K562 (cell line): ENCODE measurements around the gene IGSF3. TPM values are rescaled to one million over a fixed set of nuclear protein-coding genes. Genes with fewer than 3 reads are reported as not detected.

Experiments
- HNRNPUL1 ChIP-seq: fragments of 200-400 bp; formaldehyde crosslinking; IDR thresholded peaks from 2 replicates; pipeline ENCODE4 v1.6.1; 2017; ENCODE audit warnings: low read length
- KDM1A ChIP-seq, 2 experiments: fragments of 450-650 bp; IDR thresholded peaks; 2 replicates each; pipeline ENCODE4 v1.6.1; 2016; ENCODE audit warnings: mild to moderate bottlenecking in 2 of 2
- NUFIP1 ChIP-seq: fragments of 450-650 bp; IDR thresholded peaks from 2 replicates; pipeline ENCODE4 v1.6.1; 2018; ENCODE audit not compliant: partially characterized antibody
- POLR3A ChIP-seq: IDR thresholded peaks from 2 replicates; pipeline ENCODE4 v1.6.1; 2011; ENCODE audit warnings: borderline replicate concordance, mild to moderate bottlenecking, moderate library complexity; ENCODE audit not compliant: insufficient read length, insufficient read depth; ENCODE audit errors: extremely low read depth
- POU5F1 ChIP-seq: fragments of 150-350 bp; IDR thresholded peaks from 2 replicates; pipeline ENCODE4 v1.6.1; 2014; ENCODE audit warnings: borderline replicate concordance, low read length, low read depth, mild to moderate bottlenecking; ENCODE audit not compliant: partially characterized antibody
- SAFB ChIP-seq: fragments of 200-400 bp; formaldehyde crosslinking; IDR thresholded peaks from 2 replicates; pipeline ENCODE4 v1.6.1; 2017; ENCODE audit warnings: low read depth, low read length, borderline replicate concordance
- ZC3H8 ChIP-seq: fragments of 450-650 bp; IDR thresholded peaks from 2 replicates; pipeline ENCODE4 v1.6.1; 2017
- ZNF318 ChIP-seq, 2 experiments: fragments of 450-650 bp; IDR thresholded peaks; 2 replicates each; pipeline ENCODE4 v1.6.1; 2016; ENCODE audit warnings: mild to moderate bottlenecking in 2 of 2, borderline replicate concordance in 1 of 2, low read depth in 1 of 2, moderate library complexity in 1 of 2
- polyA plus RNA-seq, 8 experiments: library from polyadenylated mRNA; depleted of rRNA in 4 of 8; stranded (reverse) in 5 of 8; unstranded in 3 of 8; fragments of >200 nt; fragmentation: Nextera tagmentation in 2 of 8; fragmentation: Illumina TruSeq in 1 of 8; extraction: Ambion mirVana in 2 of 8; extraction: Trizol in 1 of 8; gene quantifications; 2 replicates each; pipeline versions ENCODE4 v1.2.1 to v1.2.3, GENCODE V29; 2011 to 2014; ENCODE audit warnings: inconsistent platforms in 1 of 8, missing spikeins in 1 of 8
- total RNA-seq, 7 experiments: library from RNA; depleted of rRNA in 6 of 7; stranded (reverse); fragments of >200 nt in 6 of 7; fragmentation: Illumina TruSeq in 2 of 7; extraction: Trizol in 2 of 7; gene quantifications; 2 replicates each; pipeline versions ENCODE4 v1.2.1 to v1.2.3, GENCODE V29; 2011 to 2021; ENCODE audit warnings: low replicate concordance in 1 of 7
- TF ChIP-seq, protein P1 (sequence below): fragments of 450-650 bp; IDR thresholded peaks from 2 replicates; pipeline ENCODE4 v1.6.1; 2016; ENCODE audit warnings: low read depth
- TF ChIP-seq, protein P2 (sequence below): fragments of 450-650 bp; IDR thresholded peaks from 2 replicates; pipeline ENCODE4 v1.7.0; 2016; ENCODE audit warnings: borderline replicate concordance

IGSF3 gene
- total and polyA plus RNA-seq, 9 of the 15 experiments (the other 6 are each of a cell fraction or from before 2014, with no cell fraction given): 1.1 to 15.0 (median 8.3) TPM

DNA sequence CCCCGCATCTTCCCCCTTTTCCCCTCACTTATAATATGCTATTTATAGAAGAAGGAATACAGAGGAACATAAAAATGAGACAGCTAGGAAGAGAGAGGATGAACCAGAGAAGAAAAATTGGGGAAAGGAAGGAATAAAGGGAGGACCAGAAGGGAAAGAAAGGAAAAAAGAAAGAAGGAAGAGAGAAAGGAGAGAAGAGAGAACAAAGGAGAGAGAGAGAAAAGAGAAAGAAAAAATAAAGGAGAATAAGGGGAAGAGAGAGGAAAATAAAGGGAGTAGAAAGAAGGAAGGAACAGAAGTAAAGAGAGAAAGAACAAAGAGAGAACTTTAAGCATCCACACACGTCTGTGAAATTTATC lies 11.2 kb upstream of the IGSF3 start (continued):
- TF ChIP-seq, protein P1, sequence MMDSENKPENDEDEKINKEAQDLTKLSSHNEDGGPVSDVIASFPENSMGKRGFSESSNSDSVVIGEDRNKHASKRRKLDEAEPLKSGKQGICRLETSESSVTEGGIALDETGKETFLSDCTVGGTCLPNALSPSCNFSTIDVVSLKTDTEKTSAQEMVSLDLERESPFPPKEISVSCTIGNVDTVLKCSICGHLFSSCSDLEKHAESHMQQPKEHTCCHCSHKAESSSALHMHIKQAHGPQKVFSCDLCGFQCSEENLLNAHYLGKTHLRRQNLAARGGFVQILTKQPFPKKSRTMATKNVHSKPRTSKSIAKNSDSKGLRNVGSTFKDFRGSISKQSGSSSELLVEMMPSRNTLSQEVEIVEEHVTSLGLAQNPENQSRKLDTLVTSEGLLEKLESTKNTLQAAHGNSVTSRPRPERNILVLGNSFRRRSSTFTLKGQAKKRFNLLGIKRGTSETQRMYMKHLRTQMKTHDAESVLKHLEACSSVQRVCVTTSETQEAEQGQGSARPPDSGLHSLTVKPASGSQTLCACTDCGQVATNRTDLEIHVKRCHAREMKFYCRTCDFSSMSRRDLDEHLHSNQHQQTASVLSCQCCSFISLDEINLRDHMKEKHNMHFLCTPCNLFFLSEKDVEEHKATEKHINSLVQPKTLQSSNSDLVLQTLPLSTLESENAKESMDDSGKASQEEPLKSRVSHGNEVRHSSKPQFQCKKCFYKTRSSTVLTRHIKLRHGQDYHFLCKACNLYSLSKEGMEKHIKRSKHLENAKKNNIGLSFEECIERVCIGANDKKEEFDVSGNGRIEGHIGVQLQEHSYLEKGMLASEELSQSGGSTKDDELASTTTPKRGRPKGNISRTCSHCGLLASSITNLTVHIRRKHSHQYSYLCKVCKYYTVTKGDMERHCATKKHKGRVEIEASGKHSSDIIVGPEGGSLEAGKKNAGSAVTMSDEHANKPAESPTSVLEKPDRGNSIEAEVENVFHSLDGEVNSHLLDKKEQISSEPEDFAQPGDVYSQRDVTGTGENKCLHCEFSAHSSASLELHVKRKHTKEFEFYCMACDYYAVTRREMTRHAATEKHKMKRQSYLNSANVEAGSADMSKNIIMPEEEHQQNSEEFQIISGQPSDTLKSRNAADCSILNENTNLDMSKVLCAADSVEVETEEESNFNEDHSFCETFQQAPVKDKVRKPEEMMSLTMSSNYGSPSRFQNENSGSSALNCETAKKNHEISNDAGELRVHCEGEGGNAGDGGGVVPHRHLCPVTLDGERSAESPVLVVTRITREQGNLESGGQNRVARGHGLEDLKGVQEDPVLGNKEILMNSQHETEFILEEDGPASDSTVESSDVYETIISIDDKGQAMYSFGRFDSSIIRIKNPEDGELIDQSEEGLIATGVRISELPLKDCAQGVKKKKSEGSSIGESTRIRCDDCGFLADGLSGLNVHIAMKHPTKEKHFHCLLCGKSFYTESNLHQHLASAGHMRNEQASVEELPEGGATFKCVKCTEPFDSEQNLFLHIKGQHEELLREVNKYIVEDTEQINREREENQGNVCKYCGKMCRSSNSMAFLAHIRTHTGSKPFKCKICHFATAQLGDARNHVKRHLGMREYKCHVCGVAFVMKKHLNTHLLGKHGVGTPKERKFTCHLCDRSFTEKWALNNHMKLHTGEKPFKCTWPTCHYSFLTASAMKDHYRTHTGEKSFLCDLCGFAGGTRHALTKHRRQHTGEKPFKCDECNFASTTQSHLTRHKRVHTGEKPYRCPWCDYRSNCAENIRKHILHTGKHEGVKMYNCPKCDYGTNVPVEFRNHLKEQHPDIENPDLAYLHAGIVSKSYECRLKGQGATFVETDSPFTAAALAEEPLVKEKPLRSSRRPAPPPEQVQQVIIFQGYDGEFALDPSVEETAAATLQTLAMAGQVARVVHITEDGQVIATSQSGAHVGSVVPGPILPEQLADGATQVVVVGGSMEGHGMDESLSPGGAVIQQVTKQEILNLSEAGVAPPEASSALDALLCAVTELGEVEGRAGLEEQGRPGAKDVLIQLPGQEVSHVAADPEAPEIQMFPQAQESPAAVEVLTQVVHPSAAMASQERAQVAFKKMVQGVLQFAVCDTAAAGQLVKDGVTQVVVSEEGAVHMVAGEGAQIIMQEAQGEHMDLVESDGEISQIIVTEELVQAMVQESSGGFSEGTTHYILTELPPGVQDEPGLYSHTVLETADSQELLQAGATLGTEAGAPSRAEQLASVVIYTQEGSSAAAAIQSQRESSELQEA: 0 out of 2 replicates have a peak, but pooled peaks have one; percentile 45
- TF ChIP-seq HNRNPUL1: no peak
- TF ChIP-seq POLR3A: no peak
- TF ChIP-seq ZNF318 (IDR thresholded peaks at IDR 0.05; ENCODE audit: borderline replicate concordance in 1 of 2, low read depth in 1 of 2): no peak
- TF ChIP-seq, protein P2, sequence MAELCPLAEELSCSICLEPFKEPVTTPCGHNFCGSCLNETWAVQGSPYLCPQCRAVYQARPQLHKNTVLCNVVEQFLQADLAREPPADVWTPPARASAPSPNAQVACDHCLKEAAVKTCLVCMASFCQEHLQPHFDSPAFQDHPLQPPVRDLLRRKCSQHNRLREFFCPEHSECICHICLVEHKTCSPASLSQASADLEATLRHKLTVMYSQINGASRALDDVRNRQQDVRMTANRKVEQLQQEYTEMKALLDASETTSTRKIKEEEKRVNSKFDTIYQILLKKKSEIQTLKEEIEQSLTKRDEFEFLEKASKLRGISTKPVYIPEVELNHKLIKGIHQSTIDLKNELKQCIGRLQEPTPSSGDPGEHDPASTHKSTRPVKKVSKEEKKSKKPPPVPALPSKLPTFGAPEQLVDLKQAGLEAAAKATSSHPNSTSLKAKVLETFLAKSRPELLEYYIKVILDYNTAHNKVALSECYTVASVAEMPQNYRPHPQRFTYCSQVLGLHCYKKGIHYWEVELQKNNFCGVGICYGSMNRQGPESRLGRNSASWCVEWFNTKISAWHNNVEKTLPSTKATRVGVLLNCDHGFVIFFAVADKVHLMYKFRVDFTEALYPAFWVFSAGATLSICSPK: peak; percentile 79; the same call in 1 of the 2 replicates
- no peak for TF ChIP-seq ZC3H8
- TF ChIP-seq POU5F1: no peak
- TF ChIP-seq NUFIP1: no peak
- no peak for TF ChIP-seq SAFB
- TF ChIP-seq KDM1A (IDR thresholded peaks at IDR 0.05): peak in 1 of 2 experiments; percentile 39; a peak in 2 of 4 replicates
